Measurements from ENCODE around the gene PLEKHH1.

DNA sequence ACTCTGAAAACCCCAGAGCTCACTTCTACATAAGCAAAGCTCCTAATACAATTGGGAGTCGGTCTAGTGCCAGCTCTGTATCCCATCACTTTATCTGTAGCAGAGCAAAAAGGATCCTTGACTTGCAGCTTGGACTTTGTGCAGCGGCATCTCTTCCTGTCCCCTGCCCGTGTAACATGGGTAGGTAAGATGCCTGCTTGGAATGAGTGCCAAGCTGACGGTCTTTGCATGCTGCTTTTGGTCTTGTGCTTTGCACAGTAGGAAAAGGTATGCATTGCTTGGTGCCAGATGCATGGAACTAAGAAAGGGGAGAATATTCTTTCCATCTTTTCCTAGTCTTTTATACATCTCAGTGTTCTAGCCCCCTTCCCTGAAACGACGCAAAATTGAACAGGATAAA is 6.9 kb upstream of the PLEKHH1 start:
- no peak for TF ChIP-seq POLR2AphosphoS5 (IDR thresholded peaks at IDR 0.05; ENCODE audit: low read depth, low read length)
- TF ChIP-seq, protein P1, sequence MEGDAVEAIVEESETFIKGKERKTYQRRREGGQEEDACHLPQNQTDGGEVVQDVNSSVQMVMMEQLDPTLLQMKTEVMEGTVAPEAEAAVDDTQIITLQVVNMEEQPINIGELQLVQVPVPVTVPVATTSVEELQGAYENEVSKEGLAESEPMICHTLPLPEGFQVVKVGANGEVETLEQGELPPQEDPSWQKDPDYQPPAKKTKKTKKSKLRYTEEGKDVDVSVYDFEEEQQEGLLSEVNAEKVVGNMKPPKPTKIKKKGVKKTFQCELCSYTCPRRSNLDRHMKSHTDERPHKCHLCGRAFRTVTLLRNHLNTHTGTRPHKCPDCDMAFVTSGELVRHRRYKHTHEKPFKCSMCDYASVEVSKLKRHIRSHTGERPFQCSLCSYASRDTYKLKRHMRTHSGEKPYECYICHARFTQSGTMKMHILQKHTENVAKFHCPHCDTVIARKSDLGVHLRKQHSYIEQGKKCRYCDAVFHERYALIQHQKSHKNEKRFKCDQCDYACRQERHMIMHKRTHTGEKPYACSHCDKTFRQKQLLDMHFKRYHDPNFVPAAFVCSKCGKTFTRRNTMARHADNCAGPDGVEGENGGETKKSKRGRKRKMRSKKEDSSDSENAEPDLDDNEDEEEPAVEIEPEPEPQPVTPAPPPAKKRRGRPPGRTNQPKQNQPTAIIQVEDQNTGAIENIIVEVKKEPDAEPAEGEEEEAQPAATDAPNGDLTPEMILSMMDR (IDR thresholded peaks at IDR 0.05 in 2 of 3, conservative IDR thresholded peaks at IDR 0.05 in 1 of 3; ENCODE audit: borderline replicate concordance in 1 of 3, insufficient read depth in 1 of 3, low read depth in 2 of 3, low read length in 2 of 3), result no peak
